GM12878 (cell line): Measurements from ENCODE around the gene CD300A. TPM values are rescaled to one million over a fixed set of nuclear protein-coding genes. Genes with fewer than 3 reads are reported as not detected.

Source experiments
- ATAC-seq: fragments of 200-7000 bp; cut with Tn5 transposase; 3 replicates; pipeline ENCODE4 v1.9.1; 2020; ENCODE audit warnings: mild to moderate bottlenecking, moderate library complexity
- BruUV-seq: library from RNA; stranded (reverse); fragments of 400-500 nt; replicated peaks from 2 replicates; lab custom pipeline; 2021; lab: Mats Ljungman, UMichigan
- CTCF ChIA-PET: fragments of 300-600 bp; sonication (Branson Sonifier 250); formaldehyde crosslinking; extraction: SDS; loops from one replicate; lab custom pipeline; 2021; ENCODE audit warnings: inconsistent platforms; lab: Yijun Ruan, JAX
- POLR2A ChIA-PET: fragments of 350-600 bp; formaldehyde crosslinking; extraction: SDS; loops from one replicate; lab custom pipeline; 2021; ENCODE audit warnings: inconsistent platforms; lab: Charles Lee
- RAD21 ChIA-PET: fragments of 300-600 bp; sonication (Branson Sonifier 250); formaldehyde crosslinking; loops from one replicate; lab custom pipeline; 2023; ENCODE audit warnings: antibody characterized with exemption; ENCODE audit not compliant: unreplicated experiment; lab: Charles Lee
- SMC1A ChIA-PET: fragments of 300-600 bp; sonication (Branson Sonifier 250); formaldehyde crosslinking; loops from one replicate; lab custom pipeline; 2023; ENCODE audit not compliant: unreplicated experiment, uncharacterized antibody; lab: Charles Lee
- DNase-seq: peaks from one replicate; pipeline ENCODE4 v3.0.0-alpha.2; 2011; ENCODE audit warnings: low read depth, low spot score
- FAIRE-seq: peaks from 3 replicates; lab custom pipeline; 2011; peaks lifted over from hg19 to GRCh38; lab: Jason Lieb, UNC
- H2AFZ ChIP-seq: 2 replicates; pipeline ENCODE4 v1.6.0; 2011; ENCODE audit warnings: low read depth, low read length, control low read depth; ENCODE audit not compliant: control insufficient read depth
- H3K27ac ChIP-seq: 2 replicates; pipeline ENCODE4 v1.5.1; 2011; ENCODE audit warnings: control low read depth; ENCODE audit not compliant: control insufficient read depth, insufficient read depth
- H3K27me3 ChIP-seq, 2 experiments: replicated peaks in 1 of 2; 2 replicates each; pipeline versions ENCODE4 v1.6.0 to v1.6.1; 2011; ENCODE audit warnings: low read length in 1 of 2; ENCODE audit not compliant: control insufficient read depth in 2 of 2, insufficient read depth in 2 of 2
- H3K36me3 ChIP-seq, 2 experiments: 2 replicates each; pipeline ENCODE4 v1.5.1; 2011; ENCODE audit warnings: low read length in 1 of 2; ENCODE audit not compliant: control insufficient read depth in 2 of 2, insufficient read depth in 2 of 2
- H3K4me1 ChIP-seq: 2 replicates; pipeline ENCODE4 v1.6.1; 2011; ENCODE audit warnings: mild to moderate bottlenecking, low read length, moderate library complexity, mixed read lengths; ENCODE audit not compliant: control insufficient read depth, insufficient read depth
- H3K4me2 ChIP-seq: 2 replicates; pipeline ENCODE4 v1.6.0; 2011; ENCODE audit warnings: control low read depth; ENCODE audit not compliant: control insufficient read depth, insufficient read depth
- H3K4me3 ChIP-seq: fragments of 200-600 bp; sonication (generic); 2 replicates; pipeline ENCODE4 v1.5.1; 2016
- H3K79me2 ChIP-seq: 2 replicates; pipeline ENCODE4 v1.6.0; 2011; ENCODE audit warnings: low read length; ENCODE audit not compliant: control insufficient read depth, insufficient read depth
- H3K9ac ChIP-seq: 2 replicates; pipeline ENCODE4 v1.8.0; 2011; ENCODE audit warnings: low read length, control low read depth, mixed read lengths; ENCODE audit not compliant: control insufficient read depth, insufficient read depth
- H3K9me3 ChIP-seq: replicated peaks from 3 replicates; pipeline ENCODE4 v1.5.1; 2011; ENCODE audit warnings: mild to moderate bottlenecking, low read length; ENCODE audit not compliant: control insufficient read depth, insufficient read depth
- H4K20me1 ChIP-seq: 2 replicates; pipeline ENCODE4 v1.6.0; 2011; ENCODE audit not compliant: control insufficient read depth, insufficient read depth
- FOXM1 ChIP-seq: IDR thresholded peaks from 2 replicates; pipeline ENCODE4 v1.6.1; 2012; ENCODE audit warnings: low read depth, mild to moderate bottlenecking, inconsistent platforms, low read length, moderate library complexity
- JUNB ChIP-seq: IDR thresholded peaks from 2 replicates; pipeline ENCODE4 v1.6.1; 2016; ENCODE audit warnings: antibody characterized with exemption, mild to moderate bottlenecking
- POLR2A ChIP-seq: IDR thresholded peaks from 2 replicates; pipeline ENCODE4 v1.6.1; 2011; ENCODE audit warnings: low read depth, mild to moderate bottlenecking, low read length
- SMAD5 ChIP-seq: IDR thresholded peaks from 2 replicates; pipeline ENCODE4 v1.6.1; 2016; ENCODE audit warnings: antibody characterized with exemption, low read depth
- WGBS: methylation state at CpG from one replicate; pipeline ENCODE4 v1.1.6; 2016; ENCODE audit warnings: low lambda C conversion rate; ENCODE audit not compliant: insufficient replicate concordance, insufficient coverage; ENCODE audit errors: missing lambda C conversion rate; 5-methylcytosine and 5-hydroxymethylcytosine counted together
- in situ Hi-C: fragments of 300-500 bp; cut with MboI; formaldehyde crosslinking; loops from 9 replicates; pipeline ENCODE4 v1.14.3; 2018; ENCODE audit warnings: mixed read lengths
- intact Hi-C: fragments of 100-400 bp; cut with micrococcal nuclease; formaldehyde crosslinking; loops from one replicate; pipeline ENCODE4 v1.14.2; 2022; ENCODE audit not compliant: unreplicated experiment
- polyA plus RNA-seq, 11 experiments: library from polyadenylated mRNA; depleted of rRNA in 4 of 11; unstranded in 6 of 11; stranded (reverse) in 5 of 11; fragments of >200 nt; fragmentation: Nextera tagmentation in 4 of 11; fragmentation: Illumina TruSeq in 1 of 11; extraction: Ambion mirVana in 4 of 11; extraction: Trizol in 1 of 11; gene quantifications; 1 replicate in 1 of 11; 2 replicates in 10 of 11; pipeline versions ENCODE4 v1.2.1 to v1.2.3, GENCODE V29; 2011 to 2016; ENCODE audit warnings: inconsistent platforms in 2 of 11, missing spikeins in 2 of 11, low read depth in 1 of 11
- total RNA-seq, 4 experiments: library from RNA; depleted of rRNA in 3 of 4; stranded (reverse); fragments of >200 nt in 3 of 4; fragmentation: Illumina TruSeq in 1 of 4; extraction: Trizol in 1 of 4; gene quantifications; 2 replicates each; pipeline versions ENCODE4 v1.2.1 to v1.2.3, GENCODE V29; 2013 to 2021
- TF ChIP-seq, protein P1 (sequence below): fragments of 450-650 bp; formaldehyde crosslinking; IDR thresholded peaks from 2 replicates; pipeline ENCODE4 v1.4.0; 2020; ENCODE audit warnings: mild to moderate bottlenecking, moderate library complexity

CD300A gene
- total and polyA plus RNA-seq, 10 of the 15 experiments (the other 5 are each of a cell fraction or from before 2014, with no cell fraction given): 10.6 to 128 (median 36.1) TPM

DNA sequence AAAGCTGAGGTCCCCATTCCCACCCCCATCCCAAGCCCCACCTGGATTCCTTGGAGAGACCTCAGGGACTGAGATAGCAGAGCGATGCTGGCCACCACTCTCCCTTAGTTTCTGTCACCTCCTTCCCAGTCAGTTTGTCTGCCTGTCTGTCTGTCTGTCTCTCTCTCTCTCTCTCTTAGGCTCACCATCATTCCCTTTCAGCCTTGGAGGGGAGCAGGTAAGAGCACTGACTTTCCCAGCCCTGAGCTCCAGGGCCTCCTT, 59.0 kb downstream of the CD300A start:
- POLR2A ChIA-PET: interaction anchor here (0.6 kb wide), 1 partner anchor 57 kb away, joined by 3 read pairs; no protein-coding TSS in a partner anchor
- H3K79me2 ChIP-seq: no peaks in the 10 kb centered on the region
- ATAC-seq (no peak), DNase-seq (no peak), FAIRE-seq (peak; percentile 89)
- TF ChIP-seq SMAD5 (no peak), JUNB (no peak), FOXM1 (no peak), POLR2A (no peak)
- TF ChIP-seq, protein P1, sequence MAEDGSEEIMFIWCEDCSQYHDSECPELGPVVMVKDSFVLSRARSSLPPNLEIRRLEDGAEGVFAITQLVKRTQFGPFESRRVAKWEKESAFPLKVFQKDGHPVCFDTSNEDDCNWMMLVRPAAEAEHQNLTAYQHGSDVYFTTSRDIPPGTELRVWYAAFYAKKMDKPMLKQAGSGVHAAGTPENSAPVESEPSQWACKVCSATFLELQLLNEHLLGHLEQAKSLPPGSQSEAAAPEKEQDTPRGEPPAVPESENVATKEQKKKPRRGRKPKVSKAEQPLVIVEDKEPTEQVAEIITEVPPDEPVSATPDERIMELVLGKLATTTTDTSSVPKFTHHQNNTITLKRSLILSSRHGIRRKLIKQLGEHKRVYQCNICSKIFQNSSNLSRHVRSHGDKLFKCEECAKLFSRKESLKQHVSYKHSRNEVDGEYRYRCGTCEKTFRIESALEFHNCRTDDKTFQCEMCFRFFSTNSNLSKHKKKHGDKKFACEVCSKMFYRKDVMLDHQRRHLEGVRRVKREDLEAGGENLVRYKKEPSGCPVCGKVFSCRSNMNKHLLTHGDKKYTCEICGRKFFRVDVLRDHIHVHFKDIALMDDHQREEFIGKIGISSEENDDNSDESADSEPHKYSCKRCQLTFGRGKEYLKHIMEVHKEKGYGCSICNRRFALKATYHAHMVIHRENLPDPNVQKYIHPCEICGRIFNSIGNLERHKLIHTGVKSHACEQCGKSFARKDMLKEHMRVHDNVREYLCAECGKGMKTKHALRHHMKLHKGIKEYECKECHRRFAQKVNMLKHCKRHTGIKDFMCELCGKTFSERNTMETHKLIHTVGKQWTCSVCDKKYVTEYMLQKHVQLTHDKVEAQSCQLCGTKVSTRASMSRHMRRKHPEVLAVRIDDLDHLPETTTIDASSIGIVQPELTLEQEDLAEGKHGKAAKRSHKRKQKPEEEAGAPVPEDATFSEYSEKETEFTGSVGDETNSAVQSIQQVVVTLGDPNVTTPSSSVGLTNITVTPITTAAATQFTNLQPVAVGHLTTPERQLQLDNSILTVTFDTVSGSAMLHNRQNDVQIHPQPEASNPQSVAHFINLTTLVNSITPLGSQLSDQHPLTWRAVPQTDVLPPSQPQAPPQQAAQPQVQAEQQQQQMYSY: no peak
- H3K4me3 ChIP-seq: no peak overlapping the region
- H3K27ac ChIP-seq: no peak overlapping the region
- H3K4me1 ChIP-seq: peaks cover 13% of the 10 kb centered on the region
- RAD21 ChIA-PET: interaction anchor here (1.9 to 4.7 kb wide), 2 partner anchors 13 to 146 kb away, joined by 11 to 22 read pairs; no protein-coding TSS in a partner anchor
- intact Hi-C loops (no loop called here), in situ Hi-C loops (no loop called here)
- no peaks in the 10 kb centered on the region for H4K20me1 ChIP-seq
- SMC1A ChIA-PET: no interaction called here
- H2AFZ ChIP-seq: no peak overlapping the region
- WGBS: 29% methylated on average over 1 of the region's 1 CpG
- no peaks in the 10 kb centered on the region; the same call in 2 of the 3 replicates for H3K9me3 ChIP-seq
- H3K9ac ChIP-seq: no peak overlapping the region
- no TSS peak for BruUV-seq
- no peak overlapping the region for H3K4me2 ChIP-seq
- CTCF ChIA-PET: interaction anchor here (1.2 kb wide), 1 partner anchor 132 kb away, joined by 4 read pairs; no protein-coding TSS in a partner anchor
- no peaks in the 10 kb centered on the region for H3K36me3 ChIP-seq
- H3K27me3 ChIP-seq: no peaks in the 10 kb centered on the region; a peak in 1 of 4 replicates
